Measurements from ENCODE around the gene IFT81.
"Not testable (repeated sequence)": the region's sequence is repeated elsewhere in the genome, so short reads cannot be mapped to it uniquely, and the experiment has no call there.

IFT81 gene

DNA sequence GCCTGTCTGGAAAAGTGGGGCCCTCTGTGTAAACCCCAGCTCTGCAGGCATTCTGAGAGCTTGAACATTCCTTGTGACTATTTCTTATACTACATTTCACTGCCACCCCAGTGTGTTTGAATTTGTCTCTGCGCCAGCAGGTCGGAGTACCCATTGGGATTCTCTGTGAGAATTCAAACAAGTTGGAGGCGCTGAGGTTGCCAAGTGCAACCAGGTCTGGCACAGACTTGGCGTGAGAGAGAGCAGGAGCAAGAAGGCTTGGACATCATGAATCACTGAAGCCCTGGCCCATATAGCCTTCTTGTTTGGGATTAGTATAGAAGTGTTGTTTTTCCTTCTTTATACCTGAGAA, 123.9 kb downstream of the IFT81 start:
- FAIRE-seq = no peak

DNA sequence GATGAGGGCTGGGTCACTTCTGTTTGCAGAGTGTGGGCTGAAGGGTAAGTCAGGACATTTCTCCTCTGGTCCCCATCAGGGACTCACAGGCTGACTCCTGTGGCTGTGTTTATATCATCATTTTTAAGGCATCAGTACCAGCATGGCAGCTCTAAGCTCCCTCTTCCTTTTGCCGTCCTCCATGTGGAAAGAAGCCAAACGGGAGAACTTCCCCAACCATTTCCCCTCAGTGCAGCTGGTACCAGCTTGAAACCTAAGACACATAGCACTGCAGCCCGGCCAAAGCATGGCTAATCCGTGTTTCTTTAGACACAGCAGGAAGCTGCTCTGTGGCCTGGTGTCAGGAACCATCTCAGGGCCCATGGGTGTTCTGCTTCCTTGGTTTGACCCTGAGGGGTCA, 124.9 kb downstream of the IFT81 start:
- no peak for FAIRE-seq

GRCh38 chr12:110249716-110250225, 125.6 kb downstream of the IFT81 start:
- FAIRE-seq = no peak

- no peak for FAIRE-seq
Observed at GRCh38 chr12:110251381-110251780, 127.2 kb downstream of the IFT81 start.

DNA sequence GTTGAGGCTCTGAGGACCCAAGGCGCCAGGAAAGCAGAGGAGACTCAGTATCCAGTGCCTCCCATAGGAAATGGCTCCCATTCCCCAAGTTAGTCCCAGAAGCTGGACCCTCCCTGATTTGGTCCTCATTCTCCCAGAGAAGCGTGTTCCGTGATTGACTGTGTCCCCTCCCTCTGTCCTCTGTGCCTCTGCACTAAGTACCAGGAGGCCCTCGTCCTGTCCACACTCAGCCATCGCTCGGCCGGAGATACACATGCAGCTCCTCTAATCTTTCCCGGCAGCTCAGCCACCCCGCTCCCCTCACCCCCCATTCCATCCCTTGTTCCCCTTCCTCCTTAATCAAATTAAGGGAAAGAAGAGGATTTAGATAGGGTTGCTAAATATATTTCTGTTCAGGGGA, 128.6 kb downstream of the IFT81 start:
- FAIRE-seq = no peak

GRCh38 chr12:110253176-110253575, 129.0 kb downstream of the IFT81 start:
- no peak for FAIRE-seq

DNA sequence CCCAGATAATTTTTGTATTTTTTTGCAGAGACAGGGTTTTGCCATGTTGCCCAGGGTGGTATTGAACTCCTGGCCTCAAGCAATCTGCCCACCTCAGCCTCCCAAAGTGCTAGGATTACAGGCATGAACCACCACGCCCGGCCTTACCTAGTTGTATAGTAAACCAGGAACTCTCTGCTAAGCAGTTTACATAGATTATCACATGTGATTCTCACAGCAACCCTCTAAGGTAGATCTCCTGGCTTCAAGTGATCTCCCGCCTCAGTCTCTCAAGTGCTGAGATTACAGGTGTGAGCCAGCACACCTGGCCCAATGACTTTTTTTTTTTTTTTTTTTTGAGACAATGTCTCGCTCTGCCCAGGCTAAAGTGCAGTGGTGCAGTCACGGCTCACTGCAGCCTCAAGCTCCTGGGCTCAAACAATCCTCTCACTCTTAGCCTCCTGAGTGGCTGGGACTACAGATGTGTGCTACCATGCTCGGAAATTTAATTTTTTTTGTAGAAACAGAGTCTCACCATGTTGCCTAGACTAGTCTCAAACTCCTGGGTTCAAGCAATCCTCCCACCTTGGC, 130.9 kb downstream of the IFT81 start:
- no peak for FAIRE-seq

GRCh38 chr12:110255890-110256456, 131.8 kb downstream of the IFT81 start:
- FAIRE-seq = not testable (repeated sequence)

DNA sequence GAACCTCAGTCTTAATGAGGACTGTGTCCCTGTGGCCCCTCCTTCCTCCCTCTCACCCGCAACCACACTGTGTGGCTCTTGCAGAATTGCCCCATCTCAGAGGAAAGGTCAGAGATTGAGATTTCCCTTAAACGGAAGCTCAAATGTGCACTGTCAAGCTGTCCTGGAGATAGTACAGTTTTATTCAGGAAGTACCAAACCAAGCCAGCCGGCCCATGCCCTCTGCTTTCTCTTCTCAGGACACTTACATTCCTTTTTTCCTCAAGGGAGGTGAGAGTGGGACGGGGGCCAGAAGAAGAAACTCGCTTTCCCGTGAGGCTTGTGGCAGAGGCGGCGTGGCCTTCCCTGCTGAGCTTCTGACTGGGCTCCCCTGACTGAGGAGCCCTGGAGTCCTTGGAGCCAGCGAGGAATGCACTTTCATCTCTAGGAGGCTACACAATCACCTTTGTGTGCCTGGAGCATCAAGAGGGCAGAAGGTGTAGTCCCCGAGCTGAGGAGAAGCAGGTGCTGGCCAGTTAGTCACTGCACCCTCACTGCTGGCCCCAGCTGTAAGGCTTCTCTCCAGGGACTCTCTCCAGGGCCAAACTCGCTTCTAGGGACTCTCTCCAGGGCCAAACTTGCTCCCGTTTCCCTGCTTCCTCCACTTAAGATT, 132.7 kb downstream of the IFT81 start:
- no peak for FAIRE-seq

- no peak for FAIRE-seq
Observed at GRCh38 chr12:110258466-110258865, 134.3 kb downstream of the IFT81 start.

- no peak for FAIRE-seq
Observed at GRCh38 chr12:110262442-110263388, 138.6 kb downstream of the IFT81 start.

- no peak for FAIRE-seq
Observed at GRCh38 chr12:110266381-110266960, 142.3 kb downstream of the IFT81 start.

GRCh38 chr12:110266980-110267620, 142.9 kb downstream of the IFT81 start:
- no peak for FAIRE-seq
